Glutamatergic neuron (in vitro differentiated cells): ENCODE data around the gene KCNMA1. TPM values are rescaled to one million over a fixed set of nuclear protein-coding genes. Genes with fewer than 3 reads are reported as not detected.

Experiments
- DNase-seq: peaks from one replicate; pipeline ENCODE4 v3.0.0; 2022
- H3K27ac Mint-ChIP-seq: one replicate; pipeline ENCODE4 v1.8.0; 2020; ENCODE audit warnings: mild to moderate bottlenecking, mixed read lengths, inconsistent platforms; ENCODE audit not compliant: unreplicated experiment
- H3K27me3 Mint-ChIP-seq: one replicate; pipeline ENCODE4 v1.8.0; 2020; ENCODE audit warnings: mild to moderate bottlenecking, moderate library complexity, mixed read lengths, inconsistent platforms; ENCODE audit not compliant: unreplicated experiment
- H3K36me3 Mint-ChIP-seq: one replicate; pipeline ENCODE4 v1.8.0; 2020; ENCODE audit warnings: mild to moderate bottlenecking, mixed read lengths, inconsistent platforms; ENCODE audit not compliant: unreplicated experiment
- H3K4me1 Mint-ChIP-seq: one replicate; pipeline ENCODE4 v1.8.0; 2020; ENCODE audit warnings: mild to moderate bottlenecking, low read depth, mixed read lengths, inconsistent platforms; ENCODE audit not compliant: unreplicated experiment
- H3K4me3 Mint-ChIP-seq: one replicate; pipeline ENCODE4 v1.8.0; 2020; ENCODE audit warnings: mild to moderate bottlenecking, mixed read lengths, inconsistent platforms; ENCODE audit not compliant: unreplicated experiment
- H3K9me3 Mint-ChIP-seq: one replicate; pipeline ENCODE4 v1.8.0; 2020; ENCODE audit warnings: mild to moderate bottlenecking, moderate library complexity, mixed read lengths, inconsistent platforms; ENCODE audit not compliant: unreplicated experiment
- total RNA-seq: library from RNA; stranded (reverse); fragmentation: NEBNext Ultra II Directional; extraction: Animal tissue kit (Norgen Biotek cat#: 25700); gene quantifications from one replicate; pipeline ENCODE4 v1.2.1, GENCODE V29; 2021; ENCODE audit not compliant: unreplicated experiment
- TF ChIP-seq, protein P1 (sequence below): fragments of 200-600 bp; sonication (generic); IDR thresholded peaks from one replicate; pipeline ENCODE4 v1.5.0; 2021; ENCODE audit not compliant: partially characterized antibody, unreplicated experiment

The KCNMA1 gene
- total RNA-seq, 1 donor from 2014 or later, result 3.2 TPM

- H3K36me3 Mint-ChIP-seq, result no peaks in the 10 kb centered on the region
- H3K27me3 Mint-ChIP-seq, result no peaks in the 10 kb centered on the region
- no peaks in the 10 kb centered on the region for H3K4me1 Mint-ChIP-seq
- DNase-seq, result no peak
- H3K27ac Mint-ChIP-seq, result no peak overlapping the region
- TF ChIP-seq, protein P1, sequence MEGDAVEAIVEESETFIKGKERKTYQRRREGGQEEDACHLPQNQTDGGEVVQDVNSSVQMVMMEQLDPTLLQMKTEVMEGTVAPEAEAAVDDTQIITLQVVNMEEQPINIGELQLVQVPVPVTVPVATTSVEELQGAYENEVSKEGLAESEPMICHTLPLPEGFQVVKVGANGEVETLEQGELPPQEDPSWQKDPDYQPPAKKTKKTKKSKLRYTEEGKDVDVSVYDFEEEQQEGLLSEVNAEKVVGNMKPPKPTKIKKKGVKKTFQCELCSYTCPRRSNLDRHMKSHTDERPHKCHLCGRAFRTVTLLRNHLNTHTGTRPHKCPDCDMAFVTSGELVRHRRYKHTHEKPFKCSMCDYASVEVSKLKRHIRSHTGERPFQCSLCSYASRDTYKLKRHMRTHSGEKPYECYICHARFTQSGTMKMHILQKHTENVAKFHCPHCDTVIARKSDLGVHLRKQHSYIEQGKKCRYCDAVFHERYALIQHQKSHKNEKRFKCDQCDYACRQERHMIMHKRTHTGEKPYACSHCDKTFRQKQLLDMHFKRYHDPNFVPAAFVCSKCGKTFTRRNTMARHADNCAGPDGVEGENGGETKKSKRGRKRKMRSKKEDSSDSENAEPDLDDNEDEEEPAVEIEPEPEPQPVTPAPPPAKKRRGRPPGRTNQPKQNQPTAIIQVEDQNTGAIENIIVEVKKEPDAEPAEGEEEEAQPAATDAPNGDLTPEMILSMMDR, result no peak
- peaks cover 1% of the 10 kb centered on the region for H3K9me3 Mint-ChIP-seq
- H3K4me3 Mint-ChIP-seq, result no peak overlapping the region
Observed at GRCh38 chr10:77175631-77176222, 461.9 kb downstream of the KCNMA1 start.

GRCh38 chr10:77173615-77174461, 463.8 kb downstream of the KCNMA1 start:
- Mint-ChIP-seq H3K27ac (no peak overlapping the region), H3K4me3 (no peak overlapping the region), H3K27me3 (no peaks in the 10 kb centered on the region), H3K36me3 (no peaks in the 10 kb centered on the region), H3K9me3 (peaks cover 1% of the 10 kb centered on the region), H3K4me1 (no peaks in the 10 kb centered on the region)
- DNase-seq, result peak; percentile 81
- TF ChIP-seq, protein P1, result peak; percentile 90

- H3K4me3 Mint-ChIP-seq, result no peak overlapping the region
- no peak for DNase-seq
- TF ChIP-seq, protein P1, result no peak
- H3K27ac Mint-ChIP-seq, result no peak overlapping the region
- H3K4me1 Mint-ChIP-seq, result no peaks in the 10 kb centered on the region
- H3K27me3 Mint-ChIP-seq, result no peaks in the 10 kb centered on the region
- H3K9me3 Mint-ChIP-seq, result no peaks in the 10 kb centered on the region
- H3K36me3 Mint-ChIP-seq, result no peaks in the 10 kb centered on the region
Observed at GRCh38 chr10:77172086-77172485, 465.5 kb downstream of the KCNMA1 start.

- Mint-ChIP-seq H3K4me3 (no peak overlapping the region), H3K27me3 (no peaks in the 10 kb centered on the region), H3K27ac (no peak overlapping the region), H3K9me3 (no peaks in the 10 kb centered on the region), H3K36me3 (no peaks in the 10 kb centered on the region), H3K4me1 (peaks cover 12% of the 10 kb centered on the region)
- TF ChIP-seq, protein P1, result no peak
- DNase-seq, result no peak
Observed at GRCh38 chr10:77168861-77169260, 468.7 kb downstream of the KCNMA1 start.

DNA sequence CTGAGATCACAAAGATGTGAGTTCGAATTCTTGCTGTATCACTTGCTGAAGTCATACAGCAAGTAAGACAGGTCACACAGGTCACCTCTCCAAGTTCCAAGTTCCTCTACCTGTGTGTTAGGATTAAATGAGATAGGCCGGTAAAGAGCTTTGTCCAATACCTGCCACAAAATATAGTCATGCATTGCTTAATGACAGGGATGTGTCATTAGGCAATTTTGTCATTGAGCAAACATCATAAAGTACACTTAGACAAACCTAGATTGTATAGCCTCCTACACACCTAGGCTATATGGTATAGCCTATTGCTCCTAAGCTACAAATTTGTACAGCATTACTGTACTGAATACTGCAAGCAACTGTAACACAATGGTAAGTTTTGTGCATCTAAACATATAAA, 469.4 kb downstream of the KCNMA1 start:
- TF ChIP-seq, protein P1, result no peak
- Mint-ChIP-seq H3K27me3 (no peaks in the 10 kb centered on the region), H3K27ac (no peak overlapping the region), H3K4me3 (no peak overlapping the region), H3K36me3 (no peaks in the 10 kb centered on the region), H3K9me3 (no peaks in the 10 kb centered on the region), H3K4me1 (peaks cover 15% of the 10 kb centered on the region)
- no peak for DNase-seq
